HUES6 (cell line): ENCODE results near the gene FBXO42.
"Not testable (repeated sequence)": the region's sequence is repeated elsewhere in the genome, so short reads cannot be mapped to it uniquely, and the experiment has no call there.

Experiments
- H3K27ac ChIP-seq: 2 replicates; pipeline ENCODE4 v1.7.0; 2013; ENCODE audit warnings: low read depth, mild to moderate bottlenecking, low read length, inconsistent platforms
- H3K27me3 ChIP-seq: 2 replicates; pipeline ENCODE4 v1.6.1; 2013; ENCODE audit warnings: low read length; ENCODE audit not compliant: control insufficient read depth, insufficient read depth
- H3K36me3 ChIP-seq: 2 replicates; pipeline ENCODE4 v1.6.1; 2013; ENCODE audit warnings: low read length; ENCODE audit not compliant: control insufficient read depth, insufficient read depth
- H3K4me1 ChIP-seq: 2 replicates; pipeline ENCODE4 v1.6.1; 2013; ENCODE audit warnings: low read length; ENCODE audit not compliant: control insufficient read depth, insufficient read depth
- H3K4me3 ChIP-seq: 2 replicates; pipeline ENCODE4 v1.5.1; 2013; ENCODE audit warnings: low read depth, low read length
- H3K9ac ChIP-seq: one replicate; pipeline ENCODE4 v1.6.1; 2013; ENCODE audit warnings: mild to moderate bottlenecking, low read length
- H3K9me3 ChIP-seq: 2 replicates; pipeline ENCODE4 v1.6.1; 2013; ENCODE audit warnings: low read depth, low read length; ENCODE audit not compliant: control insufficient read depth, insufficient read depth

The FBXO42 gene

GRCh38 chr1:16247441-16247840, 104.8 kb downstream of the FBXO42 start:
- 0 out of 2 replicates have a peak, but pooled peaks cover 3% of the 10 kb centered on the region for H3K4me1 ChIP-seq
- H3K36me3 ChIP-seq: peaks cover 38% of the 10 kb centered on the region
- no peak overlapping the region for H3K27ac ChIP-seq
- no peaks in the 10 kb centered on the region for H3K9me3 ChIP-seq
- no peaks in the 10 kb centered on the region for H3K27me3 ChIP-seq
- H3K4me3 ChIP-seq: no peak overlapping the region
- no peak overlapping the region for H3K9ac ChIP-seq

GRCh38 chr1:16246961-16247360, 105.3 kb downstream of the FBXO42 start:
- H3K4me3 ChIP-seq: no peak overlapping the region
- H3K4me1 ChIP-seq: 0 out of 2 replicates have a peak, but pooled peaks cover 3% of the 10 kb centered on the region
- H3K36me3 ChIP-seq: peaks cover 34% of the 10 kb centered on the region
- H3K27me3 ChIP-seq: no peaks in the 10 kb centered on the region
- H3K27ac ChIP-seq: no peak overlapping the region
- no peaks in the 10 kb centered on the region for H3K9me3 ChIP-seq
- no peak overlapping the region for H3K9ac ChIP-seq

GRCh38 chr1:16246239-16246638, 106.0 kb downstream of the FBXO42 start:
- not testable (repeated sequence) for H3K9ac ChIP-seq, H3K27ac ChIP-seq, H3K9me3 ChIP-seq, H3K4me3 ChIP-seq, H3K27me3 ChIP-seq, H3K4me1 ChIP-seq
- H3K36me3 ChIP-seq: peaks cover 26% of the 10 kb centered on the region

GRCh38 chr1:16245476-16246196, 106.6 kb downstream of the FBXO42 start:
- no peak overlapping the region for H3K4me3 ChIP-seq
- H3K36me3 ChIP-seq: peaks cover 20% of the 10 kb centered on the region
- no peak overlapping the region for H3K9ac ChIP-seq
- no peaks in the 10 kb centered on the region for H3K27me3 ChIP-seq
- no peak overlapping the region for H3K27ac ChIP-seq
- 0 out of 2 replicates have a peak, but pooled peaks cover 3% of the 10 kb centered on the region for H3K4me1 ChIP-seq
- no peaks in the 10 kb centered on the region for H3K9me3 ChIP-seq

- H3K27ac ChIP-seq: no peak overlapping the region
- H3K27me3 ChIP-seq: no peaks in the 10 kb centered on the region
- H3K9me3 ChIP-seq: no peaks in the 10 kb centered on the region
- 0 out of 2 replicates have a peak, but pooled peaks cover 3% of the 10 kb centered on the region for H3K4me1 ChIP-seq
- no peak overlapping the region for H3K4me3 ChIP-seq
- H3K9ac ChIP-seq: no peak overlapping the region
- peaks cover 14% of the 10 kb centered on the region for H3K36me3 ChIP-seq
Observed at GRCh38 chr1:16244650-16245285, 107.5 kb downstream of the FBXO42 start.

- H3K27me3 ChIP-seq: no peaks in the 10 kb centered on the region
- no peak overlapping the region for H3K4me3 ChIP-seq
- H3K9ac ChIP-seq: no peak overlapping the region
- no peaks in the 10 kb centered on the region for H3K9me3 ChIP-seq
- H3K4me1 ChIP-seq: 0 out of 2 replicates have a peak, but pooled peaks cover 3% of the 10 kb centered on the region
- no peak overlapping the region for H3K27ac ChIP-seq
- peaks cover 11% of the 10 kb centered on the region for H3K36me3 ChIP-seq
Observed at GRCh38 chr1:16243936-16244649, 108.2 kb downstream of the FBXO42 start.

- H3K4me3 ChIP-seq: no peak overlapping the region
- H3K4me1 ChIP-seq: 0 out of 2 replicates have a peak, but pooled peaks cover 3% of the 10 kb centered on the region
- H3K9ac ChIP-seq: no peak overlapping the region
- no peaks in the 10 kb centered on the region for H3K9me3 ChIP-seq
- no peak overlapping the region for H3K27ac ChIP-seq
- no peaks in the 10 kb centered on the region for H3K27me3 ChIP-seq
- H3K36me3 ChIP-seq: peaks cover 9% of the 10 kb centered on the region
Observed at GRCh38 chr1:16243215-16243610, 109.1 kb downstream of the FBXO42 start.

GRCh38 chr1:16242556-16243214, 109.6 kb downstream of the FBXO42 start:
- H3K27ac ChIP-seq: no peak overlapping the region
- H3K9me3 ChIP-seq: no peaks in the 10 kb centered on the region
- peaks cover 3% of the 10 kb centered on the region; the same call in 1 of the 2 replicates for H3K4me1 ChIP-seq
- H3K36me3 ChIP-seq: peaks cover 8% of the 10 kb centered on the region
- H3K27me3 ChIP-seq: no peaks in the 10 kb centered on the region
- no peak overlapping the region for H3K9ac ChIP-seq
- no peak overlapping the region for H3K4me3 ChIP-seq

- H3K4me3 ChIP-seq: no peak overlapping the region
- H3K9ac ChIP-seq: no peak overlapping the region
- H3K27me3 ChIP-seq: no peaks in the 10 kb centered on the region
- no peaks in the 10 kb centered on the region for H3K9me3 ChIP-seq
- peaks cover 6% of the 10 kb centered on the region for H3K4me1 ChIP-seq
- no peaks in the 10 kb centered on the region for H3K36me3 ChIP-seq
- no peak overlapping the region for H3K27ac ChIP-seq
Observed at GRCh38 chr1:16241221-16241708, 111.0 kb downstream of the FBXO42 start.

GRCh38 chr1:16239972-16240491, 112.2 kb downstream of the FBXO42 start:
- H3K36me3 ChIP-seq: no peaks in the 10 kb centered on the region
- H3K27ac ChIP-seq: no peak overlapping the region
- no peaks in the 10 kb centered on the region for H3K9me3 ChIP-seq
- H3K4me3 ChIP-seq: no peak overlapping the region
- H3K4me1 ChIP-seq: peaks cover 9% of the 10 kb centered on the region
- no peak overlapping the region for H3K9ac ChIP-seq
- no peaks in the 10 kb centered on the region for H3K27me3 ChIP-seq
